Loucy (cell line): ENCODE measurements around the gene ERAL1.

ENCODE experiments used
- H2AFZ ChIP-seq: fragments of 200-600 bp; sonication (generic); 2 replicates; pipeline ENCODE4 v1.6.0; 2016; ENCODE audit warnings: antibody characterized with exemption, mild to moderate bottlenecking, low read length, moderate library complexity
- H3F3A ChIP-seq: fragments of 200-600 bp; 2 replicates; pipeline ENCODE4 v1.6.0; 2016; ENCODE audit warnings: antibody characterized with exemption, low read depth, mild to moderate bottlenecking
- H3K27me3 ChIP-seq: fragments of 200-600 bp; sonication (generic); 2 replicates; pipeline ENCODE4 v1.6.1; 2014; ENCODE audit warnings: low read length, mild to moderate bottlenecking; ENCODE audit not compliant: insufficient read depth, poor library complexity, severe bottlenecking
- H3K36me3 ChIP-seq: fragments of 200-600 bp; sonication (generic); 2 replicates; pipeline ENCODE4 v1.6.1; 2016; ENCODE audit warnings: low read length; ENCODE audit not compliant: insufficient read depth
- H3K4me1 ChIP-seq: fragments of 200-600 bp; sonication (generic); 2 replicates; pipeline ENCODE4 v1.5.1; 2014; ENCODE audit warnings: low read length, mild to moderate bottlenecking; ENCODE audit not compliant: insufficient read depth, poor library complexity, severe bottlenecking
- H3K4me2 ChIP-seq: fragments of 200-600 bp; sonication (generic); 2 replicates; pipeline ENCODE4 v1.6.0; 2014; ENCODE audit warnings: antibody characterized with exemption, low read length, low read depth, mild to moderate bottlenecking; ENCODE audit not compliant: poor library complexity, severe bottlenecking
- H3K4me3 ChIP-seq: fragments of 200-600 bp; sonication (generic); 2 replicates; pipeline ENCODE4 v1.5.1; 2014; ENCODE audit warnings: low read length, mild to moderate bottlenecking, mixed read lengths; ENCODE audit not compliant: poor library complexity, severe bottlenecking
- H3K79me2 ChIP-seq: fragments of 200-600 bp; sonication (generic); 2 replicates; pipeline ENCODE4 v1.6.1; 2014; ENCODE audit warnings: low read length; ENCODE audit not compliant: insufficient read depth
- H3K9ac ChIP-seq: fragments of 200-600 bp; sonication (generic); 2 replicates; pipeline ENCODE4 v1.6.0; 2014; ENCODE audit warnings: mild to moderate bottlenecking, low read depth, low read length, moderate library complexity; ENCODE audit not compliant: poor library complexity, severe bottlenecking
- H3K9me2 ChIP-seq: fragments of 200-600 bp; sonication (generic); replicated peaks from 2 replicates; pipeline ENCODE4 v1.6.1; 2016; ENCODE audit warnings: low read depth, low read length, mixed read lengths
- H3K9me3 ChIP-seq: fragments of 200-600 bp; sonication (generic); 2 replicates; pipeline ENCODE4 v1.6.1; 2014; ENCODE audit warnings: mild to moderate bottlenecking, antibody characterized with exemption, low read length, low read depth; ENCODE audit not compliant: insufficient read depth
- H4K20me1 ChIP-seq: fragments of 200-600 bp; sonication (generic); 2 replicates; pipeline ENCODE4 v1.6.0; 2014; ENCODE audit warnings: antibody characterized with exemption, low read length, mild to moderate bottlenecking; ENCODE audit not compliant: insufficient read depth, poor library complexity, severe bottlenecking
- CTCF ChIP-seq: fragments of 200-600 bp; sonication (generic); conservative IDR thresholded peaks from 2 replicates; pipeline ENCODE4 v1.5.1; 2014; ENCODE audit warnings: mild to moderate bottlenecking, antibody characterized with exemption, low read length
- EZH2phosphoT487 ChIP-seq: fragments of 200-600 bp; IDR thresholded peaks from 2 replicates; pipeline ENCODE4 v1.6.1; 2018; ENCODE audit warnings: antibody characterized with exemption, mild to moderate bottlenecking, moderate library complexity, borderline replicate concordance

The ERAL1 gene

DNA sequence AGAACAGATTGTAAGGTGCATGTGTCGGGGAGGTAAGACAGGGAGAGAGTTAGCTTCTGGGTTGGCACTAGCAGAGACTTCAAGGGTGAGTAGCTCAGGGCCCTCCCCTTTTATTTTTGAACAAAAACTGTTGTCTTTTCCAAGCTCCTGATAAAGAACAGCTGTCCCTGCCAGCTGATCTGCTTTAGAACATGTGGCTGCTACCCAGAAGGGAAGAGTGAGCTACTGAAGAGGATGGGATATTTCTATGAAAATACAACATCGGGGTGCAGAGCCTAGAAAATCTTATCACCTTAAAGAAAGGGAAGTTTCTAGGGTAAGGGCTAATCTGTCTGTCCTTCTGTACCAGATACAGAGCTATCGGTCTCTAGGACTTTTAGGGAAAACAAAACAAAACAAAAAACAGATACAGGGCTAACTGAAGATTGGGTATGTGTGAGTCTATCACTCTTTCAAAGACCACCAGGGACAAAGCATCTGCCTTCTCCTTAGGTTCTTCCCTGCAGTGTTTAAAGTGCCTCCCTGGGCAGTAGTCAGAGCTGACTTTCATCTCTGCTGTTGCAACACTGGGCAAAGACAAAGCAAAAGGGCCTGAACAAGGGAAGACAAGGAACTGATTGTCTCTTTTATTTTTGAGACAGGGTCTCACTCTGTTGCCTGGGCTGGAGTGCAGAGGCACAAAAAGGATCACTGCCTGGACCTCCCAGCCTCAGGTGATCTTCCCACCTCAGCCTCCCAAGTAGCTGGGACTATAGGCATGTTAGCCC lies 53.1 kb downstream of the ERAL1 start:
- Histone ChIP-seq H4K20me1 (peaks cover 3% of the 10 kb centered on the region), H3K4me1 (peaks cover 4% of the 10 kb centered on the region), H3K36me3 (peaks cover 71% of the 10 kb centered on the region), H3K9me3 (no peaks in the 10 kb centered on the region), H3K9ac (no peak overlapping the region), H3K79me2 (no peaks in the 10 kb centered on the region), H3K27me3 (no peaks in the 10 kb centered on the region), H2AFZ (no peak overlapping the region), H3K9me2 (no peaks in the 10 kb centered on the region), H3K4me3 (no peak overlapping the region), H3K4me2 (no peak overlapping the region), H3F3A (no peaks in the 10 kb centered on the region)
- no peak for TF ChIP-seq EZH2phosphoT487
- TF ChIP-seq CTCF = no peak

DNA sequence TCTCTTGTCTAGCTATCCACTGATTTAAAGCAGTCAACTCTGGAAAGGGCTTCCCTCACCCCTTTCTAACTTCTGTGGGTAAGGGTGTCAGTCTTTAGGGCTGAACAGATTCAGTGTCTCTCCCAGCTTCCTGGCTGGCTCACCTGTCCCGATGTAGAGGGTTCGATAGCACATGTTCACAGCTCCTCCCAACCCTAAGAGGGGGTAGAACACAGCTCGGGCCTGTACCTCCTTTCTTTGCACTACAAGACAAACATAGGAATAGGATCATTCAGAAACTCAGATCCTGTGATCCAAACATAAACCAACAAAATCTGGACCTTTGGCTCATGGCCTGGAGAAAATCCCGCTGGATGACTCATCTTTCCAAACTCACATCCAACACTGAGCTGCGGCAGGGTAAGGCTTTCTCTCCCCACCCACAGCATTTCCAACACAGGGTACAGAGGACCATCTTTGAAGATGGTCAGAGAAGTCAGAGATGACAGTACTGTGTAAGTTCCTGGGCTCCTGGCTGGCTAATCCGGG lies 53.9 kb downstream of the ERAL1 start:
- H3K9ac ChIP-seq = no peak overlapping the region
- TF ChIP-seq CTCF (no peak), EZH2phosphoT487 (no peak)
- H3F3A ChIP-seq = no peaks in the 10 kb centered on the region

DNA sequence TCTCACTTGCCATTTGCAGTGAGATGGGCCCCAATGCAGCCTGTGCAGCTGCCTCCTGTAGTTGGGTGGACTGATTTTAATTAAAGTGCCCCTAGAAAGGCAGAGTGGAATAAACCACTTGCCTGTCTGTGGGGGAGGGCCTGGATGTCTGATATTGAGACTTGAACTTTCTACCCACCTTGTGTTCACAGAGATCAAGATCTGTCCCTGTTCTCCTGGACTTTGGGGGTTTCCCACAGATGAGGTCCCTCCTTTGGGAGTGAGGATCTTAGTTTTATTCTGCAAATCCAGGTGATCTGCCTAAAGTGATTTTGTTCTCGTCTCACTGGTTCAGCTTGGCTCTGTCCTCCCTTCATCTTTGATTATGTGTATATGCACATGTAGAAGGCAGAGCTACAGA lies 55.7 kb downstream of the ERAL1 start:
- Histone ChIP-seq H3K79me2 (no peaks in the 10 kb centered on the region), H3K4me2 (no peak overlapping the region), H3K4me3 (no peak overlapping the region), H3K9ac (no peak overlapping the region), H3K27me3 (no peaks in the 10 kb centered on the region), H3K9me2 (no peaks in the 10 kb centered on the region), H3K9me3 (no peaks in the 10 kb centered on the region), H3K4me1 (no peaks in the 10 kb centered on the region), H4K20me1 (no peaks in the 10 kb centered on the region), H2AFZ (no peak overlapping the region), H3K36me3 (peaks cover 97% of the 10 kb centered on the region), H3F3A (no peaks in the 10 kb centered on the region)
- no peak for TF ChIP-seq CTCF
- TF ChIP-seq EZH2phosphoT487 = no peak

More for the DNA sequence above, 53.9 kb downstream of the ERAL1 start:
- no peaks in the 10 kb centered on the region for H4K20me1 ChIP-seq
- H3K4me1 ChIP-seq = no peaks in the 10 kb centered on the region
- no peak overlapping the region for H2AFZ ChIP-seq
- no peak overlapping the region for H3K4me2 ChIP-seq
- H3K9me3 ChIP-seq = no peaks in the 10 kb centered on the region
- peaks cover 79% of the 10 kb centered on the region for H3K36me3 ChIP-seq
- no peaks in the 10 kb centered on the region for H3K27me3 ChIP-seq
- no peak overlapping the region for H3K4me3 ChIP-seq
- H3K79me2 ChIP-seq = no peaks in the 10 kb centered on the region
- no peaks in the 10 kb centered on the region for H3K9me2 ChIP-seq
